ENCODE results near the gene FYN. TPM values are rescaled to one million over a fixed set of nuclear protein-coding genes. Genes with fewer than 3 reads are reported as not detected.

The FYN gene
- total and polyA plus RNA-seq, 9 of the 15 experiments (the other 6 are each of a cell fraction or from before 2014, with no cell fraction given): 2.9 to 22.1 (median 11.4) TPM

- TF ChIP-seq ZNF79 (CRISPR knock-in tag; IDR thresholded peaks at IDR 0.05; ENCODE audit: low read depth) (no peak), CBX5 (IDR thresholded peaks at IDR 0.05; ENCODE audit: borderline replicate concordance, low read depth) (no peak), GATA2 (CRISPR knock-in tag; IDR thresholded peaks at IDR 0.05) (peak; percentile 37; the same call in 1 of the 2 replicates), DNMT1 (IDR thresholded peaks at IDR 0.05) (no peak), L3MBTL2 (IDR thresholded peaks at IDR 0.05) (no peak), SMARCE1 (IDR thresholded peaks at IDR 0.05) (peak; percentile 73), CBX2 (IDR thresholded peaks at IDR 0.05; ENCODE audit: insufficient read depth, low read length, poor library complexity, severe bottlenecking) (no peak), NR2F6 (CRISPR knock-in tag; IDR thresholded peaks at IDR 0.05) (no peak), SNAPC5 (CRISPR knock-in tag; IDR thresholded peaks at IDR 0.05) (no peak), CBFA2T3 (IDR thresholded peaks at IDR 0.05) (peak; percentile 79), MAZ (CRISPR knock-in tag; conservative IDR thresholded peaks at IDR 0.05 in 1 of 2, IDR thresholded peaks at IDR 0.05 in 1 of 2) (peak; percentile 4 to 20; a peak in 2 of 4 replicates), SIRT6 (IDR thresholded peaks at IDR 0.05; ENCODE audit: low read depth, low read length) (no peak), GATAD2A (IDR thresholded peaks at IDR 0.05) (0 out of 2 replicates have a peak, but pooled peaks have one; percentile 36), FOXK2 (conservative IDR thresholded peaks at IDR 0.05 in 1 of 2, IDR thresholded peaks at IDR 0.05 in 1 of 2; ENCODE audit: low read depth in 2 of 2) (peak in 1 of 2 experiments; percentile 48; a peak in 1 of 4 replicates), DPF2 (IDR thresholded peaks at IDR 0.05) (peak; percentile 82)
- TF ChIP-seq, protein P1, sequence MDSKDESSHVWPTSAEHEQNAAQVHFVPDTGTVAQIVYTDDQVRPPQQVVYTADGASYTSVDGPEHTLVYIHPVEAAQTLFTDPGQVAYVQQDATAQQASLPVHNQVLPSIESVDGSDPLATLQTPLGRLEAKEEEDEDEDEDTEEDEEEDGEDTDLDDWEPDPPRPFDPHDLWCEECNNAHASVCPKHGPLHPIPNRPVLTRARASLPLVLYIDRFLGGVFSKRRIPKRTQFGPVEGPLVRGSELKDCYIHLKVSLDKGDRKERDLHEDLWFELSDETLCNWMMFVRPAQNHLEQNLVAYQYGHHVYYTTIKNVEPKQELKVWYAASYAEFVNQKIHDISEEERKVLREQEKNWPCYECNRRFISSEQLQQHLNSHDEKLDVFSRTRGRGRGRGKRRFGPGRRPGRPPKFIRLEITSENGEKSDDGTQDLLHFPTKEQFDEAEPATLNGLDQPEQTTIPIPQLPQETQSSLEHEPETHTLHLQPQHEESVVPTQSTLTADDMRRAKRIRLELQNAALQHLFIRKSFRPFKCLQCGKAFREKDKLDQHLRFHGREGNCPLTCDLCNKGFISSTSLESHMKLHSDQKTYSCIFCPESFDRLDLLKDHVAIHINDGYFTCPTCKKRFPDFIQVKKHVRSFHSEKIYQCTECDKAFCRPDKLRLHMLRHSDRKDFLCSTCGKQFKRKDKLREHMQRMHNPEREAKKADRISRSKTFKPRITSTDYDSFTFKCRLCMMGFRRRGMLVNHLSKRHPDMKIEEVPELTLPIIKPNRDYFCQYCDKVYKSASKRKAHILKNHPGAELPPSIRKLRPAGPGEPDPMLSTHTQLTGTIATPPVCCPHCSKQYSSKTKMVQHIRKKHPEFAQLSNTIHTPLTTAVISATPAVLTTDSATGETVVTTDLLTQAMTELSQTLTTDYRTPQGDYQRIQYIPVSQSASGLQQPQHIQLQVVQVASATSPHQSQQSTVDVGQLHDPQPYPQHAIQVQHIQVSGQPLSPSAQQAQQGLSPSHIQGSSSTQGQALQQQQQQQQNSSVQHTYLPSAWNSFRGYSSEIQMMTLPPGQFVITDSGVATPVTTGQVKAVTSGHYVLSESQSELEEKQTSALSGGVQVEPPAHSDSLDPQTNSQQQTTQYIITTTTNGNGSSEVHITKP (IDR thresholded peaks at IDR 0.05; ENCODE audit: partially characterized antibody): peak; percentile 12
- TF ChIP-seq, protein P2, sequence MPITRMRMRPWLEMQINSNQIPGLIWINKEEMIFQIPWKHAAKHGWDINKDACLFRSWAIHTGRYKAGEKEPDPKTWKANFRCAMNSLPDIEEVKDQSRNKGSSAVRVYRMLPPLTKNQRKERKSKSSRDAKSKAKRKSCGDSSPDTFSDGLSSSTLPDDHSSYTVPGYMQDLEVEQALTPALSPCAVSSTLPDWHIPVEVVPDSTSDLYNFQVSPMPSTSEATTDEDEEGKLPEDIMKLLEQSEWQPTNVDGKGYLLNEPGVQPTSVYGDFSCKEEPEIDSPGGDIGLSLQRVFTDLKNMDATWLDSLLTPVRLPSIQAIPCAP (CRISPR knock-in tag; IDR thresholded peaks at IDR 0.05; ENCODE audit: borderline replicate concordance): no peak
- TF ChIP-seq, protein P3, sequence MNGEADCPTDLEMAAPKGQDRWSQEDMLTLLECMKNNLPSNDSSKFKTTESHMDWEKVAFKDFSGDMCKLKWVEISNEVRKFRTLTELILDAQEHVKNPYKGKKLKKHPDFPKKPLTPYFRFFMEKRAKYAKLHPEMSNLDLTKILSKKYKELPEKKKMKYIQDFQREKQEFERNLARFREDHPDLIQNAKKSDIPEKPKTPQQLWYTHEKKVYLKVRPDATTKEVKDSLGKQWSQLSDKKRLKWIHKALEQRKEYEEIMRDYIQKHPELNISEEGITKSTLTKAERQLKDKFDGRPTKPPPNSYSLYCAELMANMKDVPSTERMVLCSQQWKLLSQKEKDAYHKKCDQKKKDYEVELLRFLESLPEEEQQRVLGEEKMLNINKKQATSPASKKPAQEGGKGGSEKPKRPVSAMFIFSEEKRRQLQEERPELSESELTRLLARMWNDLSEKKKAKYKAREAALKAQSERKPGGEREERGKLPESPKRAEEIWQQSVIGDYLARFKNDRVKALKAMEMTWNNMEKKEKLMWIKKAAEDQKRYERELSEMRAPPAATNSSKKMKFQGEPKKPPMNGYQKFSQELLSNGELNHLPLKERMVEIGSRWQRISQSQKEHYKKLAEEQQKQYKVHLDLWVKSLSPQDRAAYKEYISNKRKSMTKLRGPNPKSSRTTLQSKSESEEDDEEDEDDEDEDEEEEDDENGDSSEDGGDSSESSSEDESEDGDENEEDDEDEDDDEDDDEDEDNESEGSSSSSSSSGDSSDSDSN (IDR thresholded peaks at IDR 0.05; ENCODE audit: borderline replicate concordance in 1 of 2, low read depth in 2 of 2, low read length in 2 of 2): peak in 1 of 2 experiments; percentile 82; a peak in 3 of 4 replicates
Observed at GRCh38 chr6:111871725-111872400, 1.4 kb downstream of the FYN start (continued).

Measured in K562 (cell line).